RWPE1 (cell line): ENCODE measurements around the gene SAC3D1.
"Not testable (repeated sequence)": the region's sequence is repeated elsewhere in the genome, so short reads cannot be mapped to it uniquely, and the experiment has no call there.

ENCODE experiments used
- CTCF ChIA-PET: fragments of 350-600 bp; sonication (Branson Sonifier 250); formaldehyde crosslinking; extraction: SDS; loops from one replicate; lab custom pipeline; 2021; lab: Yijun Ruan, JAX
- POLR2A ChIA-PET: fragments of 400-600 bp; formaldehyde crosslinking; extraction: SDS; loops from one replicate; lab custom pipeline; 2020; ENCODE audit warnings: antibody characterized with exemption; ENCODE audit not compliant: low non-redundant PET; lab: Yijun Ruan, JAX
- DNase-seq: peaks from one replicate; pipeline ENCODE4 v3.0.0; 2012; ENCODE audit warnings: low spot score
- H3K27ac ChIP-seq: fragments of 450-650 bp; 2 replicates; pipeline ENCODE4 v1.5.1; 2017
- CTCF ChIP-seq: fragments of 450-650 bp; conservative IDR thresholded peaks from 2 replicates; pipeline ENCODE4 v1.5.1; 2017; ENCODE audit warnings: low read depth, mild to moderate bottlenecking

Gene SAC3D1

GRCh38 chr11:64998690-64999431, 42.1 kb upstream of the SAC3D1 start:
- peak overlapping the region; percentile 30 for H3K27ac ChIP-seq
- POLR2A ChIA-PET, result interaction anchor here (0.7 kb wide), 1 partner anchor 123 kb away, joined by 3 read pairs; the partner anchor contains the start of gene FAU
- no peak for TF ChIP-seq CTCF
- CTCF ChIA-PET, result interaction anchor here (1.0 kb wide), 1 partner anchor 16 kb away, joined by 3 read pairs; the partner anchor contains the start of gene ARL2
- no peak for DNase-seq

DNA sequence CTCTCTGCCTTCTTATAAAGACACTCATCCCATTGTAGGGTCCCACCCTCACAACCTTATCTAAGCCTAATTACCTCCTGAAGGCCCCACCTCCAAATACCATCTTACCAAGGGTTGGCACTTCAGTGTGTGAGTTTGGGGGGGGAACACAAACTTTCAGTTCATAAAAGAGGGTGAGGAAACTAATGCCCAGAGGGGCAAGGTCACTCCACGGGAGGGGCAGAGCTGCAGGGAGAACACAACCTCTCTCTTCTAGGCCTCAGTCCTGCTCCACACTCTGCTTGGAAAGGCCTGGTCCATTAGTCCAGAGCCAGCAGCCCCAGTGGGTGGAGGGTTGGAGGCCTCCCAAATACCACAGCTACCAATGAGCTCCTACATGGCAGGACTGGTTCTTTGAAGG, 41.5 kb upstream of the SAC3D1 start:
- H3K27ac ChIP-seq, result peak overlapping the region; percentile 30
- CTCF ChIA-PET, result interaction anchor here (0.6 to 1.0 kb wide), 2 partner anchors 15 to 657 kb away, joined by 3 read pairs; partner anchors contain the start of gene ARL2
- no peak for DNase-seq
- no peak for TF ChIP-seq CTCF
- POLR2A ChIA-PET, result no interaction called here

DNA sequence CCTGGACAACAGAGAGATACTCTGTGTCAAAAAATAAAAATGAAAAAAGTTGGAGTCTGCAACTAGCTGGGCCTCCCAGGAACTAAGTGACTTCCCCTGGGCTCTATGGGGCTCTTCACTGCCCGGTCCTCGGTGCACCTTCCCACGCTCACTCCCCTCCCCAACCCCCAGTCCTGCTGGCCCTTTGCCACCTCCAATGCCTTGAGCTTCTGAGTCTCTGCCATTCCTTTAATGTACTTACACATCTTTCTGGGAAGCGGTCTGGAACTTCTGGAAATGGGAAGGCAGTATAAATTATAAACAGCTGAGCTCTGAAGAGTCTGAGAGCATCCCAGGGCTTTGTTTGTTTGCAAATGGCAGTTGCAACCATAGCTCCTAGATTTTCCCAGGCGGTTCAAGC, 38.3 kb upstream of the SAC3D1 start:
- ChIA-PET CTCF (interaction anchor here (0.9 kb wide), 1 partner anchor 11 kb away, joined by 3 read pairs; the partner anchor contains the start of gene ARL2), POLR2A (no interaction called here)
- no peak for TF ChIP-seq CTCF
- H3K27ac ChIP-seq, result peak overlapping the region; percentile 3; the same call in 1 of the 2 replicates
- no peak for DNase-seq

DNA sequence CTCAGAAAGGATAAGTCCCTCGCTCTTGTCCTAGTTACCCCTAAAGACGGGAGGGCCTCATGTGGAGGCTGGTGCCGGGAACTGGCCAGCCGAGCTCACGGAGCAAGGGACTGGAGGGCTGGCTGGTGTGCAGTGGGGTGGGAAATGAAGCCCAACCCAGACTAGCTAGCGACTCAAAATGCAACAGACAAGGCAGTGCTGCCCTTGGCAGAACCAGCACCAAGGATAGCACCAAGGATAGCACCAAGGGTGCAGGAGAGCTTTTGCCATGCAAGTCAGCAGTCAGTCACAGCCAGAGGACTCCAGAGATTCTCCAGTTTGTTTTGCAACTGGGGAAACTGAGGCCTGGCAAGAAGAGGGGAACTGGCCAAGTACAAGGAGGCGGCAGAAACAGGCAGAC, 37.7 kb upstream of the SAC3D1 start:
- no peak for DNase-seq
- ChIA-PET POLR2A (no interaction called here), CTCF (interaction anchor here (0.9 kb wide), 1 partner anchor 11 kb away, joined by 3 read pairs; the partner anchor contains the start of gene ARL2)
- no peak for TF ChIP-seq CTCF
- peak overlapping the region; percentile 99 for H3K27ac ChIP-seq

DNA sequence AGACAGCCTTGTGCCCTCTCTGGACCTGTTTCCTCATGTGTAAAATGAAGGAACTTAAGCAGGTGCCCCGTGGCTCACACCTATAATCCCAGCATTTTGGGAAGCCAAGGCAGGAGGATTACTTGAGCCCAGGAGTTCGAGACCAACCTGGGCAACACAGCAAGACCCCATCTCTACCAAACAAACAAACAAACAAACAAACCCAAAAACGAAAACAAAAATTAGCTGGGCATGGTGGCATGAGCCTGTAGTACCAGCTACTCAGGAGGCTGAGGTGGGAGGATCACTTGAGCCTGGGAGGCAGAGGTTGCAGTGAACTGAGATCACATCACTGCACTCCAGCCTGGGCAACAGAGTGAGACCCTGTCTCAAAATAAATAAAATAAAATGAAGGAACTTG, 37.0 kb upstream of the SAC3D1 start:
- DNase-seq, POLR2A ChIA-PET, CTCF ChIA-PET: not testable (repeated sequence)
- H3K27ac ChIP-seq, result peak overlapping the region; percentile 99

- peak overlapping the region; percentile 99 for H3K27ac ChIP-seq
- TF ChIP-seq CTCF, result no peak
- DNase-seq, result no peak
- ChIA-PET POLR2A (no interaction called here), CTCF (interaction anchor here (0.6 to 2.1 kb wide), 2 partner anchors 11 to 667 kb away, joined by 3 to 5 read pairs; partner anchors contain the start of gene BATF2)
These were observed 33.0 kb upstream of the SAC3D1 start for GRCh38 chr11:65008016-65008415.

- POLR2A ChIA-PET, result no interaction called here
- peak overlapping the region; percentile 99 for H3K27ac ChIP-seq
- CTCF ChIA-PET, result interaction anchor here (0.6 kb wide), 2 partner anchors 521 to 950 kb away, joined by 3 read pairs; no protein-coding TSS in a partner anchor
- no peak for DNase-seq
- no peak for TF ChIP-seq CTCF
These were observed 32.1 kb upstream of the SAC3D1 start for GRCh38 chr11:65008873-65009272.
